ENCODE results near the gene RAB8B. TPM values are rescaled to one million over a fixed set of nuclear protein-coding genes. Genes with fewer than 3 reads are reported as not detected.

Gene RAB8B
- total and polyA plus RNA-seq, 4 donors: 3.8 to 26.5 (median 7.6) TPM

GRCh38 chr15:63288342-63288741 lies 98.9 kb downstream of the RAB8B start:
- no peak for DNase-seq (ENCODE audit: low spot score)
- H3K36me3 ChIP-seq (ENCODE audit: control insufficient read depth in 4 of 4, insufficient read depth in 3 of 4, low read depth in 1 of 4, low read length in 3 of 4): no peaks in the 10 kb centered on the region
- WGBS: 74% methylated on average over 1 of the region's 1 CpG
- no peak for TF ChIP-seq GABPA (IDR thresholded peaks at IDR 0.05 in 1 of 2, conservative IDR thresholded peaks at IDR 0.05 in 1 of 2)
- TF ChIP-seq ZBTB33 (IDR thresholded peaks at IDR 0.05): no peak
- TF ChIP-seq TAF1 (conservative IDR thresholded peaks at IDR 0.05): no peak
- TF ChIP-seq HNF4G (IDR thresholded peaks at IDR 0.05): no peak
- TF ChIP-seq ATF3 (IDR thresholded peaks at IDR 0.05): no peak
- TF ChIP-seq FOXA1 (IDR thresholded peaks at IDR 0.05): no peak
- no peak for TF ChIP-seq HNF4A (conservative IDR thresholded peaks at IDR 0.05)
- TF ChIP-seq FOXA2 (IDR thresholded peaks at IDR 0.05): no peak
- no peak for TF ChIP-seq RXRA (IDR thresholded peaks at IDR 0.05)
- no peak for TF ChIP-seq YY1 (IDR thresholded peaks at IDR 0.05)
- TF ChIP-seq SP1 (IDR thresholded peaks at IDR 0.05): no peak
- no peak for TF ChIP-seq MAX (IDR thresholded peaks at IDR 0.05)
- no peak for TF ChIP-seq NR2F2 (IDR thresholded peaks at IDR 0.05)
- no peak for TF ChIP-seq CTCF (IDR thresholded peaks at IDR 0.05; ENCODE audit: low read depth, low read length, missing input control)
- TF ChIP-seq REST (IDR thresholded peaks at IDR 0.05): no peak
- TF ChIP-seq RAD21 (IDR thresholded peaks at IDR 0.05): no peak
- peaks cover 0 to 2% (median 0%) of the 10 kb centered on the region in 4 donors for H3K4me1 ChIP-seq (ENCODE audit: control insufficient read depth in 4 of 4, insufficient read depth in 4 of 4, low read length in 3 of 4)
- no peak overlapping the region for H3K9ac ChIP-seq (ENCODE audit: low read depth in 1 of 2, low read length in 2 of 2)
- H3K9me3 ChIP-seq (ENCODE audit: control insufficient read depth in 4 of 4, low read length in 3 of 4): no peaks in the 10 kb centered on the region
- no peak overlapping the region for H3K4me3 ChIP-seq (ENCODE audit: low read depth in 1 of 3, low read length in 3 of 3)
- H3K27me3 ChIP-seq (ENCODE audit: control insufficient read depth in 4 of 4, insufficient read depth in 4 of 4, low read length in 3 of 4): no peaks in the 10 kb centered on the region
- H3K27ac ChIP-seq (ENCODE audit: low read depth in 1 of 2, low read length in 2 of 2): no peak overlapping the region
